Smooth muscle cell (in vitro differentiated cells): Measurements from ENCODE around the gene ZNF391. TPM values are rescaled to one million over a fixed set of nuclear protein-coding genes. Genes with fewer than 3 reads are reported as not detected.

Experiments
- DNase-seq: peaks from one replicate; lab custom pipeline; 2025; ENCODE audit not compliant: unreplicated experiment; lab: John Stamatoyannopoulos, UW
- H2AFZ ChIP-seq: fragments of 200-600 bp; sonication (generic); 2 replicates; pipeline ENCODE4 v1.6.0; 2016; ENCODE audit warnings: antibody characterized with exemption, low read depth, mild to moderate bottlenecking
- H3F3A ChIP-seq: fragments of 200-600 bp; sonication (generic); 2 replicates; pipeline ENCODE4 v1.6.0; 2017; ENCODE audit warnings: antibody characterized with exemption, low read depth
- H3K27ac ChIP-seq: fragments of 200-600 bp; sonication (generic); 2 replicates; pipeline ENCODE4 v1.5.1; 2016; ENCODE audit warnings: low read depth, mild to moderate bottlenecking
- H3K27me3 ChIP-seq: fragments of 200-600 bp; sonication (generic); 2 replicates; pipeline ENCODE4 v1.6.1; 2016; ENCODE audit warnings: low read depth, mild to moderate bottlenecking
- H3K36me3 ChIP-seq: fragments of 200-600 bp; sonication (generic); 2 replicates; pipeline ENCODE4 v1.5.1; 2016; ENCODE audit warnings: low read depth
- H3K4me1 ChIP-seq: fragments of 200-600 bp; sonication (generic); 2 replicates; pipeline ENCODE4 v1.5.1; 2016; ENCODE audit warnings: low read depth
- H3K4me2 ChIP-seq: fragments of 200-600 bp; sonication (generic); 2 replicates; pipeline ENCODE4 v1.6.0; 2016; ENCODE audit warnings: mild to moderate bottlenecking
- H3K4me3 ChIP-seq: fragments of 200-600 bp; sonication (generic); 2 replicates; pipeline ENCODE4 v1.5.1; 2016; ENCODE audit warnings: mild to moderate bottlenecking
- H3K79me2 ChIP-seq: fragments of 200-600 bp; sonication (generic); 2 replicates; pipeline ENCODE4 v1.6.0; 2016; ENCODE audit warnings: low read depth, mild to moderate bottlenecking
- H3K9ac ChIP-seq: fragments of 200-600 bp; sonication (generic); 2 replicates; pipeline ENCODE4 v1.6.0; 2016; ENCODE audit warnings: low read depth
- H3K9me3 ChIP-seq: fragments of 200-600 bp; sonication (generic); replicated peaks from 2 replicates; pipeline ENCODE4 v1.5.1; 2016; ENCODE audit warnings: low read depth
- H4K20me1 ChIP-seq: fragments of 200-600 bp; sonication (generic); 2 replicates; pipeline ENCODE4 v1.6.0; 2016; ENCODE audit warnings: low read depth
- WGBS: methylation state at CpG from one replicate; pipeline ENCODE4 v1.1.7; 2016; ENCODE audit warnings: low lambda C conversion rate; 5-methylcytosine and 5-hydroxymethylcytosine counted together
- polyA plus RNA-seq: library from polyadenylated mRNA; unstranded; fragments of >200 nt; fragmentation: Nextera tagmentation; extraction: Ambion mirVana; gene quantifications from 2 replicates; pipeline ENCODE4 v1.2.1, GENCODE V29; 2016
- total RNA-seq: library from RNA; depleted of rRNA; stranded (reverse); fragments of >200 nt; gene quantifications from 2 replicates; pipeline ENCODE4 v1.2.3, GENCODE V29; 2014
- TF ChIP-seq, protein P1 (sequence below): fragments of 200-600 bp; sonication (generic); IDR thresholded peaks from 2 replicates; pipeline ENCODE4 v1.5.1; 2017; ENCODE audit warnings: borderline replicate concordance, mild to moderate bottlenecking, antibody characterized with exemption; ENCODE audit not compliant: insufficient read depth, poor library complexity, severe bottlenecking

The ZNF391 gene
- total and polyA plus RNA-seq, 2 experiments from 2014 or later: 6.4 to 8.2 TPM

DNA sequence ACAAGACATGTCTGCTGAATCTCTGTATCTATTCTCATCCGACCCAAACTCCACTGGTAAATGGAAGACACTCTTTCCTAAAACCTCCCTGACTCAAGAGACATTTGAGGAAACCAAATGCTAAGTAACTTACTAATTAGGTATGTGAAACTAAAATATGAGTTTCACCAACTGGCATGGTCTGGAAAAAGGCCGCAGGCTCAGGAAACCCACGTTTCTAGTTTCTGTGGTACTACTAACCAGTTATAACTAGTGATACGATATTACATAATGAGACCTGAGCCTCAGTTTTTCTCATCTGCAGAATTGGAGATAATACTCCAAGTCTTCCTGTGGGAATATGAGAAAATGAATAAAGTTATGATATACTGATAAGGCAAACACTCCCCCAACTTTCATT is 39.9 kb downstream of the ZNF391 start:
- Histone ChIP-seq H3K4me1 (no peaks in the 10 kb centered on the region), H3K4me3 (no peak overlapping the region), H2AFZ (no peak overlapping the region), H3K9ac (no peak overlapping the region), H4K20me1 (no peaks in the 10 kb centered on the region), H3K27ac (no peak overlapping the region), H3K36me3 (no peaks in the 10 kb centered on the region), H3K79me2 (no peaks in the 10 kb centered on the region), H3K4me2 (no peak overlapping the region), H3K9me3 (no peaks in the 10 kb centered on the region), H3K27me3 (no peaks in the 10 kb centered on the region), H3F3A (no peaks in the 10 kb centered on the region)
- TF ChIP-seq, protein P1, sequence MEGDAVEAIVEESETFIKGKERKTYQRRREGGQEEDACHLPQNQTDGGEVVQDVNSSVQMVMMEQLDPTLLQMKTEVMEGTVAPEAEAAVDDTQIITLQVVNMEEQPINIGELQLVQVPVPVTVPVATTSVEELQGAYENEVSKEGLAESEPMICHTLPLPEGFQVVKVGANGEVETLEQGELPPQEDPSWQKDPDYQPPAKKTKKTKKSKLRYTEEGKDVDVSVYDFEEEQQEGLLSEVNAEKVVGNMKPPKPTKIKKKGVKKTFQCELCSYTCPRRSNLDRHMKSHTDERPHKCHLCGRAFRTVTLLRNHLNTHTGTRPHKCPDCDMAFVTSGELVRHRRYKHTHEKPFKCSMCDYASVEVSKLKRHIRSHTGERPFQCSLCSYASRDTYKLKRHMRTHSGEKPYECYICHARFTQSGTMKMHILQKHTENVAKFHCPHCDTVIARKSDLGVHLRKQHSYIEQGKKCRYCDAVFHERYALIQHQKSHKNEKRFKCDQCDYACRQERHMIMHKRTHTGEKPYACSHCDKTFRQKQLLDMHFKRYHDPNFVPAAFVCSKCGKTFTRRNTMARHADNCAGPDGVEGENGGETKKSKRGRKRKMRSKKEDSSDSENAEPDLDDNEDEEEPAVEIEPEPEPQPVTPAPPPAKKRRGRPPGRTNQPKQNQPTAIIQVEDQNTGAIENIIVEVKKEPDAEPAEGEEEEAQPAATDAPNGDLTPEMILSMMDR: no peak
- no peak for DNase-seq
- 89% methylated on average over 4 of the region's 4 CpGs for WGBS

DNA sequence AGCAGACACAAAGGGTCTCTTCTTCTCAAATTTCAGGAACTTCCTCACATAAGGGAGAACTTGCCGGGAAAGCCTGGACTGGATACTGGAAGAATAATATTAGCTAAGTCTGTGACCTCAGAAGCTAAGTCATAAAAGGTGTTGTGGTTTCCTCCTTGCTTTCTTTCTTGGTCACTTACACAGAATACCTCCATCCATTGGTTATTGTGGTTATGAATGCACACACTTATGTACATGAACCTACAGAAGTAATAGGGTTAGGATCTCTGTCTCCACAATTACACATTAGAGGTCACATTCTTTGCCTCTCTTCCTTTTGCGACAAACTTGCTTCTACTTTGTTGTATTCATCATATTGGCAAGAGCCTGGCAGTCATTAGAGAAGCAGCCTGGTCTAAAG is 40.4 kb downstream of the ZNF391 start:
- Histone ChIP-seq H3F3A (no peaks in the 10 kb centered on the region), H3K27ac (no peak overlapping the region), H4K20me1 (no peaks in the 10 kb centered on the region), H3K4me2 (no peak overlapping the region), H3K4me1 (no peaks in the 10 kb centered on the region), H3K9ac (no peak overlapping the region), H3K27me3 (no peaks in the 10 kb centered on the region), H3K9me3 (no peaks in the 10 kb centered on the region), H3K4me3 (no peak overlapping the region), H3K36me3 (no peaks in the 10 kb centered on the region), H3K79me2 (no peaks in the 10 kb centered on the region), H2AFZ (no peak overlapping the region)
- TF ChIP-seq, protein P1: no peak
- 89% methylated on average over 2 of the region's 2 CpGs for WGBS
- DNase-seq: no peak

DNA sequence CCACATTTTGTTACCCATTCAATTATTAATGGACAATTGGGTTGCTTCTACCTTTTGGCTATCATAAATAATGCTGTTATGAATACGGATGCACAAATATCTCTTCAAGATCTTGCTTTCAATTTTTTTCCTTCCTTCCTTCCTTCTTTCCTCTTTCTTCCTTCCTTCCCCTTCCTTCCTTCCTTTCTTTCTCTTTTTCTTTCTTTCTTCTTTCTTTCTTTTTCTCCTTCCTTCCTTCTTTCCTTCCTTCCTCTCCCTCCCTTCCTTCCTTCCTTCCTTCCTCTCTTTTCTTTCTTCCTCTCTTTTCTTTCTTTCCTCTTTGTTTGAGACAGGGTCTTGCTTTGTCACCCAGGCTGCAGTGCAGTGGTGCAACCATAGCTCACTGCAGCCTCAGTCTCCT is 45.2 kb downstream of the ZNF391 start:
- no peaks in the 10 kb centered on the region for H3K9me3 ChIP-seq
- H2AFZ ChIP-seq: no peak overlapping the region
- no peaks in the 10 kb centered on the region for H3F3A ChIP-seq
- TF ChIP-seq, protein P1: no peak
- no peak overlapping the region for H3K4me3 ChIP-seq
- no peak overlapping the region for H3K9ac ChIP-seq
- no peaks in the 10 kb centered on the region for H3K36me3 ChIP-seq
- no peak overlapping the region for H3K27ac ChIP-seq
- WGBS: 92% methylated on average over 1 of the region's 1 CpG
- H3K4me2 ChIP-seq: no peak overlapping the region
- no peaks in the 10 kb centered on the region for H3K79me2 ChIP-seq
- no peak for DNase-seq
- no peaks in the 10 kb centered on the region for H3K27me3 ChIP-seq
- no peaks in the 10 kb centered on the region for H3K4me1 ChIP-seq
- no peaks in the 10 kb centered on the region for H4K20me1 ChIP-seq

DNA sequence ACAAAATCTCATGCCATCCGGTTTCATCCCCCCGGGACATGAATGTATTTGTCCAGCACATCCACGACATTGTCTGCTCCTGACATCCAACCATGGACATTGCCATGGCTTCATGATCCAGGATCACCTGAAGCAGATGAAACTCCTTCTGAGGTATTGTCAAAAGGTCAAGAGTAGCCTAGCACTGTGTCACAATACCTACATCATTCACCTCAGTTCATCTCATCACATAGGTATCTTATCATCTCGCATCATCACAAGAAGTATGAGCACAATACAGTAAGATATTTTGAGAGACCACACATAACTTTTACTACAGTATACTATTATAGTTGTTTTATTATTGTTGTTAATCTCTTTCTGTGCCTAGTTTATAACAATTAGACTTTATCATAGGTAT is 50.8 kb downstream of the ZNF391 start:
- Histone ChIP-seq H2AFZ (no peak overlapping the region), H3K27me3 (no peaks in the 10 kb centered on the region), H3K27ac (no peak overlapping the region), H3K79me2 (no peaks in the 10 kb centered on the region), H3F3A (no peaks in the 10 kb centered on the region), H4K20me1 (no peaks in the 10 kb centered on the region), H3K4me2 (no peak overlapping the region), H3K9ac (no peak overlapping the region), H3K36me3 (no peaks in the 10 kb centered on the region), H3K4me1 (no peaks in the 10 kb centered on the region), H3K4me3 (no peak overlapping the region), H3K9me3 (no peaks in the 10 kb centered on the region)
- no peak for DNase-seq
- TF ChIP-seq, protein P1: no peak
- WGBS: 93% methylated on average over 4 of the region's 4 CpGs
